Mononuclear cell (primary cell): ENCODE measurements around the gene CLIP4. TPM values are rescaled to one million over a fixed set of nuclear protein-coding genes. Genes with fewer than 3 reads are reported as not detected.

Experiments
- H3K27me3 ChIP-seq: 2 replicates; pipeline ENCODE4 v1.6.0; 2011; ENCODE audit warnings: low read length, control low read depth; ENCODE audit not compliant: insufficient read depth
- H3K4me1 ChIP-seq: 2 replicates; pipeline ENCODE4 v1.5.1; 2011; ENCODE audit warnings: mild to moderate bottlenecking, low read length, control low read depth; ENCODE audit not compliant: insufficient read depth
- H3K4me3 ChIP-seq: 2 replicates; pipeline ENCODE4 v1.5.1; 2011; ENCODE audit warnings: mild to moderate bottlenecking, low read length, moderate library complexity
- H3K9me3 ChIP-seq: 2 replicates; pipeline ENCODE4 v1.5.1; 2011; ENCODE audit warnings: low read depth, mild to moderate bottlenecking, control low read depth, low read length
- total RNA-seq: library from RNA; depleted of rRNA; stranded (reverse); fragments of >200 nt; gene quantifications from one replicate; pipeline ENCODE4 v1.2.3, GENCODE V29; 2012

Gene CLIP4
- total RNA-seq, 1 donor, result 71.7 TPM

DNA sequence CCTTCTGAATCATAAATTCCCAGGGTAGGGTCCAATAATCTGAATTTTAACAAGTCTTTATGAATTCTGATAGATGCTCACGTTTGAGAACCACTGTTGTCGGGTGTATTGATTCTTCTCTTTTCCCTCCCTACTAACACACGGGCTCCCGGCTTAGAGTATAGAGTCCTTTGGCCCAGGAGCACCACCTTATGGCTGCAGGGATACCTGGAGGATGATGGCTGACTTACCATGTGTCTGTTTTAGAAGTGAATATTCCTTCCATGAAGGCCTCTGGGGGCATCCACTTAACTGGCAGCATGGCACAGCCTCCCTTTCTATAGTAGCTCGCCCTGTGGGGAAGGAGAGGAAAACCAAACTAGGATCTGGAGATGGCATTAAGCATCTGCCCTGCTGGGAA lies 91.7 kb downstream of the CLIP4 start:
- Histone ChIP-seq H3K4me1 (peaks cover 1% of the 10 kb centered on the region), H3K9me3 (no peaks in the 10 kb centered on the region), H3K4me3 (no peak overlapping the region), H3K27me3 (no peaks in the 10 kb centered on the region)

DNA sequence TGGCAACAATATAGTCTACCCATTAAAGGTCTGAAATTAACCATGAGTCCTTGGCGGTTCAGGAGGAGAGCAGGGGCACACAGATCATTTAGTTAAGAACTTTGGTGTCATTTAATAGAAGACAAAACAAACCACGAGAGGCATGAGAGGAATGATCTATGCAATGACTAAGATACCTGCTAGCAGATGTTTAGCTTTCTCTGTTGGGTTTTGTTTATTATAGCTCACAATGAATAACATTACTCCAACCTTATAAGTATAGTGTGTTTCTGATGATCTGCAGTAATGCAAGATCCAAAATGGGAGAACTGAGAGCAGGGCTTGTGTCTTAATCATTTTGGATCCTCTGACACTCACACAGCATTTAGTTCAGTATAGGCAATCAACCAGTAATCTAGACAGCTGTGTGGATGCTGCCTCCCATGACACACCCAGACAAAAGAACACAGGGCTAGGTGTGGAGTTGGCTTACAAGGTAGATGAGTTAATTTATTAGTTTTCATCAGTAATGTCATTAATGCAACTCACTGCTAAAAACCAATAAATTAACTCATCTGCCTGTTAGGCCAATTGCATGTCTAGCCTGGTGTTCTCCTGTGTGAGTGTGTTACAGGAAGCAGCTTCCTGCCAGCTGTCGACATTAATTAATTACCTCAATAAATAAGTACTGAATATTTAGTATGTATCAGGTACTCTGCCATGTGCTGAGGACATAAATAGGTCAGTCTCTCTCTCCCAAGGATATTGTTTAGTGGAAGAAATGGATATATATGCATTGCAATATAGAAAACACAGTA lies 92.3 kb downstream of the CLIP4 start:
- Histone ChIP-seq H3K4me3 (no peak overlapping the region), H3K9me3 (no peaks in the 10 kb centered on the region), H3K4me1 (peaks cover 8% of the 10 kb centered on the region), H3K27me3 (no peaks in the 10 kb centered on the region)

DNA sequence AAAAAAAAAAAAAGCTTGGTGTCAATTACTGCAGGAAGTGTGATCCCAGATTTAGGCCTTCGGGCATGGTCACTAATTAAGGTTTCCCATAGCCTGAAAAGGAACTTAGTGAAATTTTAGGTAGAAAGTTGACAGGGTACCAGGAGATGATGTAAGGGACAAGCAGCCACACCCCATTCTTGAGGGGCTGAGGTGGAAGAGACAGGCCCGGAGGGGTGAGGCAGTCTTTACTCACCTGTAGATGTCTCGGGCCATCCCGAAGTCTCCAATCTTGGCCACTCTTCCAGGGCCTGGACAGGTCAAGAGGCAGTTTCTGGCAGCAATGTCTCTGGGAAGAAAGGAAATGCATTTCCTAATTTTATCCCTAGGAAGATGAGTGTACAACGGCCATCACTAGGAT lies 94.3 kb downstream of the CLIP4 start:
- H3K9me3 ChIP-seq, result no peaks in the 10 kb centered on the region
- no peak overlapping the region for H3K4me3 ChIP-seq
- H3K4me1 ChIP-seq, result peaks cover 23% of the 10 kb centered on the region
- no peaks in the 10 kb centered on the region for H3K27me3 ChIP-seq

DNA sequence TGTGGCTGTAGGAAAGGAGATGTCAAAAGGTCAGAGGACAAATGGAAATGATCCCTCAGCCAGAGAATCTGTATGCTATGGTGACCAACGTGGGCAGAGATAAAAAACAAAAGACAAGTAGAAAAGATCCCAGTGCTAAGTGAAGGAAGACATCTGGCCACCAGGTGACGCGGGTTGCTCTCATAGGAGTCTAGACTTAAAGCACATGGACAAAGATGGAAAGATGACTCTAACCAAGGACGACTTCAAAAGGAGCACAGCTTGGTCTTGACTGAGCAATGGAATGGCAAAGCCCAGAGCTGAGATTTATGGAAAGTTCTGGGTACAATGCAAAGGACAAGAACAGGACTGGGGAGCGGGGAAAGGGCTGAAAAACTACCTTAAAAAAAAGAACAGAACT lies 96.8 kb downstream of the CLIP4 start:
- Histone ChIP-seq H3K4me1 (peaks cover 23% of the 10 kb centered on the region), H3K27me3 (no peaks in the 10 kb centered on the region), H3K9me3 (no peaks in the 10 kb centered on the region), H3K4me3 (no peak overlapping the region)

DNA sequence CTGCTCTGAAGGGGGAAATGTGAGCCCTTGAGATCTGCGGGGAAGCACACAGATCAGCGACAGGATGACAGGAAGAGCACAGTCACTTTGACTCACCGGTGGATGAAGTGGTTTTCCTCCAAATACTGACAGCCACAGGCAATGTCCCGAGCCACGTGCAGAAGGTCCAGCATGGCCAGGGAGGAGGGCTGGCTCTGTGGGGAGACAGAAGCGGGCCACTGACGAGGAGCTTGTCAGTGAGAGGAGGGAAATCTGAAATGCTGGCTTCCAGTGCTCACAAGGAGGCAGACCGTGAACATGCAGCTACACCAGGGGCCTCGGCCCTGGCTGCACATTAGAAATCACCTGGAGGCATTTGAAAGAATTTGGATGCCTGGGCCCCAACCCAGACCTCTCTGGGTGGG lies 98.7 kb downstream of the CLIP4 start:
- no peak overlapping the region for H3K4me3 ChIP-seq
- no peaks in the 10 kb centered on the region for H3K9me3 ChIP-seq
- H3K27me3 ChIP-seq, result no peaks in the 10 kb centered on the region
- H3K4me1 ChIP-seq, result peaks cover 23% of the 10 kb centered on the region

DNA sequence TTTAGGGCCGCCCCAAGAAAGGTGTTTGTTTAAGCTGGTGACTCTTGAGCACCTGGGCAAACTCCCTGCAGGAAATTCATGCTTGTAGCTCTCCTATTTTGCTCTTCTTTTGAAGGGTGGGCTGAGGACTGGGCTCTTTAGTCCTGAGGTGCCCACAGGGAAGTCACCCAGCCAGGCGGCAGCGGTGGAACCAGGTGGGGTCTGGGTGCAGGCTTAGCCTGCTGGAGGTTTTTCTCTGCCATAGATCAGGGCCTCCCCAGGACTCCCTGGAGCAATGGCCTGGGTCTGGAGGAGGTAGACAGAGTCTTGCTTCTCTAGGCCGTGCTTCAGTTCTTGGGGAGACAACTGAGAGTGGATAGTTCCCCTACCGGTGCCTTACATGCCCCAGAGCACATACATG lies 99.9 kb downstream of the CLIP4 start:
- Histone ChIP-seq H3K4me3 (no peak overlapping the region), H3K27me3 (no peaks in the 10 kb centered on the region), H3K4me1 (peaks cover 23% of the 10 kb centered on the region), H3K9me3 (no peaks in the 10 kb centered on the region)

DNA sequence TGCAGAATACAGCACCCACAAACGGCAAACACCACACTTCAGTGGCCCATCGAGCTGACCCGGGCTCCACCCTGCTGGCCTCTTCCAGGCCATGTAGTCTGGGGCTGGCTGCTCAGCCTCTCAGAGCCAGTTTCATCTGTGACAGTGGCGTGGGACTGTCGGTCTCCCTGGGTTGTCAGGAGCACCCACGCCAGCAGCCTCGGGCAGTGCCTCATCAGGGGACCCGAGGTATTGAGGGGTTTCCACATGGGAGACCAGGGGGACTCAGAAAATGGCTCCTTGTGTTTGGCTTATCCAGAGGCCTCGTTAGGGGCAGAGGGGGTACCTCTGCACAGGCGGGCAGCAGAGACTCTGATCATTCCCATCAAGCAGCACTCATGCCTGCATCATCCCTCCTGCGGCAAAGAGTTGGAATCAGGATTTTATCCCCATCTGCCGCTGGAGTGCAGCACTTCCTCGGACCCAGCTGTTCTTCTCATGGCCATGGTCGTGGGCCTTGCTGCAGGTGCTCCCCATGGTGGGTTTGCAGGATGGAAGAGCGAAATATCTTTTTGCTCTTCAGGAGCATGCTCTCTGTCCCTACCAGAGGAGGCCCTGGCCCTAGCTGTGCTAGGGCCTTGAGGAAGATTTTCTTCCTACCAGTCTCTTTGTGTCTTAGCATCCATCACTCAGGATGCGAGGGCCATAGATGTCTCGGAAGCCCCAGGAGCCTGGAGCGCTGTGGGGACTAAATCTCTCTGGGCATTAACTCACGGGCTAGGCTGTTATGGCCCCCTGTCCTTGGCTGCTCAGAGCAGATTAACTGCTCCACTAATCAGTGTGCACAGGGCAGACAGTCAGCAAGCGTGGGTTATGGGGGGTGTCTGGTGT lies 100.8 kb downstream of the CLIP4 start:
- no peaks in the 10 kb centered on the region for H3K9me3 ChIP-seq
- H3K4me3 ChIP-seq, result no peak overlapping the region
- peaks cover 23% of the 10 kb centered on the region for H3K4me1 ChIP-seq
- no peaks in the 10 kb centered on the region for H3K27me3 ChIP-seq

DNA sequence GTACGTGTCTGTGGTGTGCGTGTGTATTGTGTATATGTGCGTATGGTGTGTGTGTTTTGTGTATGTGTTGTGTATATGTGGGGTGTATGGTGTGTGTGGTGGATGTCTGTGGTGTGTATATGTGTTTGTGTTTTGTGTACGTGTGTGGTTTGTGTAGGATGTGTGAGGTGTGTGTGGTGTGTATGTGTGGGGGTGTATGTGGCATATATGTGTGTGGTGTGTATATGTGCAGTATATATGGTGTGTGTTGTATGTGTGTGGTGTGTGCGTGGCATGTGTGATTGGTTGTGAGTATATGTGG lies 101.3 kb downstream of the CLIP4 start:
- H3K4me1 ChIP-seq, result peaks cover 23% of the 10 kb centered on the region
- no peaks in the 10 kb centered on the region for H3K9me3 ChIP-seq

DNA sequence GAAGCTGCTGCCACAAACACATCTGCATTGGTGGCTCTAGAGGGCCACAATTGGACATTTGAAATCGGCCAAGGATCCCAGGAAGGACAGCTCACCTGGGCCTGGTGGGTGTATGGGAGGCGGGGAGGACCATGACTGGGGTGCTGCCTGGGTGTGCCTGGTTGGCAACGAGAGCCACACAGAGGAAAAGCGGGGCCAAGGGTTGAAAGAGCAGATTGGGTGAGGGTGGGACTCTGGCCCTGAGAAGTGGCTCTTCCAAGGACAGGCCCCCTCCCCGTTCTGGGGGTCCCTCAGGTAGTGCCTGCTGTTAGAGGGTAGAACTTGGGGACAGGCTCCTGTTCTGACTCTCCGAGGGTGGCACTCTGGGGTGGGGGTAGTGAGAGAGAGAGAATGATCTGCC lies 102.9 kb downstream of the CLIP4 start:
- no peak overlapping the region for H3K4me3 ChIP-seq
- H3K4me1 ChIP-seq, result peaks cover 11% of the 10 kb centered on the region
- no peaks in the 10 kb centered on the region for H3K9me3 ChIP-seq
- no peaks in the 10 kb centered on the region for H3K27me3 ChIP-seq

More for the DNA sequence above, 101.3 kb downstream of the CLIP4 start:
- Histone ChIP-seq H3K4me3 (no peak overlapping the region), H3K27me3 (no peaks in the 10 kb centered on the region)

DNA sequence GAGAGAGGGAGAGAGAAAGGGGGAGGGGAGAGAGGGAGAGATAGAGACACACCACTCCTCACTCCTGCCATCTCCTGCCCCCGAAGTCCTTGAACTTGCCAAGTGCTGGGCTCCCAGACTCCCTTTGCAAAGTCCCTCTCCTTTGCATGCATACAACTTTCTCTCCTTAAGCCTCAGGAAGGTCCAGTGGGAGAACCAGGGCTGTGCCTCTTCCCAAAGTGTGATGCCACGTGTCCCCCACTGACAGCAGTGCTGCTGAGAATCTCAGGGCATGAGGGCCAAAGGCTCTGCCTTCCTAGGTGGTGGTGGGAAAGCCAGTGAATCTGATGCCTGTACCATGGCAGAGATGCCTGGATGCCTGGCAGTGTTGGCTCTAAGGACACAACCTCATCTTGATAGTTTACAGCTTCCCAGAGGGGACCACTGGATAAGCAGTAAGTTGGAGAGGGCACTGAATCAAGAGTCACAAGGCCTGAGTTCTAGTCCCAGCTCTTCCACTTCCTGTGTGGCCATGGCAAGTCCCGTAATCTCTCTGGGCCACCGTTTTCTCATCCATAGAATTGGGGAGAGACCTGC lies 103.4 kb downstream of the CLIP4 start:
- no peaks in the 10 kb centered on the region for H3K27me3 ChIP-seq
- peaks cover 9% of the 10 kb centered on the region for H3K4me1 ChIP-seq
- H3K9me3 ChIP-seq, result no peaks in the 10 kb centered on the region
- H3K4me3 ChIP-seq, result no peak overlapping the region

DNA sequence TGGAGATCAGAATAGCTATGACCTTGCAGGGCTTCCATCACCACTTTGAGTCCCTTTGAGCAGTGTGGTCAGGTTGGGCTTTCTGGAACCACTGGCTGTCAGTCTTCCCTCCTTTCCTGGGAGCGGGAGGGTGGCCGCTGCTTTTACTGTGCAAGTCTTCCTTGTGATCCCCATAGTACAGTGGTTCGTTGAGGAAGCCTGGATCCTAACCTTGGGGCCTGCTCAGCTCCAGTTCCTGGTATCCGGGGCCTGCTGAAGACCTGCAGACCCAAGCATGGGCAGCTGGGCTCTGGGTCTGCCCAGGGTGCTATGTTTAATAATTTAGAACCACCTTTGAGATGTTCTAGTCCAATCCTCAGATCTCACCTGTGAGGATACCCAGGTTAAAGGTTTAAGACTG lies 104.2 kb downstream of the CLIP4 start:
- Histone ChIP-seq H3K27me3 (no peaks in the 10 kb centered on the region), H3K4me1 (peaks cover 11% of the 10 kb centered on the region), H3K9me3 (no peaks in the 10 kb centered on the region), H3K4me3 (no peak overlapping the region)

DNA sequence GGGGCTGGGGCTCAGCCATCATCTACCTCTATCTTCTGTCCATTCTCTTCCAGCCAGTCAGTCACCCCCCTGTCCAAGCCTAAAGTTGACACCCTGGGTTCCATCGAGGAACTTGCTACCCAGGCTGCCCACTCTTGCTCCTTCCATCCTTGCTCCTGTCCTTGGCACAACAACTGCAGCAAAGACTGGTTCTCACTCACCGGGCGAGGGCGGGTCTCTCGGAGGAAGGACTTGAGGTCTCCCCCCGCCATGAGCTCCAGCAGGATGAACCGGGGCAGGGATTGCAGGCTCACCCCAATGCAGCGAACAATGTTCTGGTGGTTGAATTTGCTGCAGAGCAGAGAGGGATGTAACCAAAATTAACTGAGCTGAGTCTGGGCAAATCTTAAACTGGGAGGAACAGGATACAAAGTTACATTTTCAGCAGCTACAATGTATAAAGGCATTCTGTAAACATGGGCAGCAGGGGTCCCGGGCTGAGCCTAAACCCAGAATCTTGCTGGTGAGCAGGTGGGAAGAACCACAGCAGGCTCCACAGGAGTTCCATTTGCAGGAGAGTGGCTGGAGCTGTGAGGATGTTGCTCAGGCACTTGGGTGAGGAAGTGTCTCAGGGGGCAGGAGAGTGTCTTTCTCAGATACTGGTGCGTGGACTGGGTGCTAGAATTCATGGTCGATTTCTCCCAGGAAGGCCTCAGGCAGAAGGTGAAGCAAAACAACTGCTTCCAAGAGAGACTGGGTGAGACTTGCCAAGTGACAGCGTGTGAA lies 105.5 kb downstream of the CLIP4 start:
- H3K9me3 ChIP-seq, result no peaks in the 10 kb centered on the region
- no peak overlapping the region for H3K4me3 ChIP-seq
- no peaks in the 10 kb centered on the region for H3K27me3 ChIP-seq
- H3K4me1 ChIP-seq, result peaks cover 12% of the 10 kb centered on the region

DNA sequence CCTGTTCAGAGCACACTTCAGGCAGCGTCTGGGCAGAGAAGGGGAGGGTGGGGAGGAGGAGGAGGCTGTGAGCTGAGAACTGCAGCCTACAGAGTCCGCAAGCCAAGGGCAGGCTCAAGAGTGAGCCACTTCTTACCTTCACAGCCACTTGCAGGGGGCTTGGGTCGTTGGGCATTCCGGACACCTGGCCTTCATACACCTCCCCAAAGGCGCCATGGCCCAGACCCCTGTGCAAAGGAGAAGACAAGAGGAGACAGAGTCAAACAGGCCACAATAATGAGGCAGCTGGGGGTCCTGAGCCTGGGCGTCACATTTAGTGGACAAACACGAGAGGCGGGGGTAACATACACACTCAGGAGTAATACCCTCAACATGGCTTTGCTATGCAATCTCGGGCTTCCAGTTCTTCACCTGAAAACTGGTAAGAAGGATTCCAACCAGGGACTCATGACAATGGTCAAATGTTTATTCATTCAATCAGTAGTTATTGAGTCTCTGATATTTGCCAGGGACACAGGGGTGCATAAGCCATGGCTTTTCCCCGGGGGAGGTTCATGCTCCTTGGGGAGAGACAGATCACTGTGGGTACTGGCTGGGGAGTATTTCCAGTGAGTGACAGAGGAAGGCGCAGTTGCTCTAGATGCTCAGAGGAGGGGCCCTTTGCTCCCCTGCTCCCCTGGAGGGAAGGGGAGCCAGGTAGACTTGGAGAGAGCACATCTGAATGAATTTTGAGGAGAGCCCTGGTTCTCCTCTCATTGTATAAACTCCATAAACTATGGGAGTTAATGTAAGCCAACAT lies 107.4 kb downstream of the CLIP4 start:
- Histone ChIP-seq H3K9me3 (no peaks in the 10 kb centered on the region), H3K4me1 (peaks cover 12% of the 10 kb centered on the region)

DNA sequence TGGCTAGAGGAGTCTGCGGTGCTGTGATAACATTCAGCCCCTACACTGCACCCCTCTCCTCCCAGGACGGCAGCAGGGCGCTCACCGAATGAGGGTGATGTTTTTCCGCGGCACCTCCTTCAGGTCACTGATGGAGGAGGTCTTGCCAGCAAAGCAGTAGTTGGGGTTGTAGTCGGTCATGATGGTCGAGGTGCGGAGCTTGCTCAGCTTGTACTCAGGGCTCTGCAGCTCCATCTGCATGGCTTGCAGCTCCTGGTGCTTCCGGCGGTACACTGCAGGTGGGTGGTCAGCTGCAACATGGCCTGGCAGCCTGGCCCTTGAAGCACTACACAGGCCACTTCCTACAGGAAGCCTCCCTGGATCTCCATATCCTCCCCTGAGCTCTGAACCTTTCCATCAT lies 108.0 kb downstream of the CLIP4 start:
- H3K4me3 ChIP-seq, result no peak overlapping the region
- no peaks in the 10 kb centered on the region for H3K9me3 ChIP-seq
- no peaks in the 10 kb centered on the region for H3K27me3 ChIP-seq
- peaks cover 12% of the 10 kb centered on the region for H3K4me1 ChIP-seq

More for the DNA sequence above, 107.4 kb downstream of the CLIP4 start:
- Histone ChIP-seq H3K4me3 (no peak overlapping the region), H3K27me3 (no peaks in the 10 kb centered on the region)
